Left ventricle myocardium inferior (tissue), 1 donor: ENCODE data around the gene ANK2. TPM values are rescaled to one million over a fixed set of nuclear protein-coding genes. Genes with fewer than 3 reads are reported as not detected.
A peak's percentile ranks its signal among the peaks of the same experiment; 100 is the strongest.

Experiments used
- DNase-seq: peaks from one replicate; pipeline ENCODE4 v3.0.0-alpha.2; 2020
- H3K27ac ChIP-seq: fragments of 200-600 bp; replicated peaks from 2 replicates; pipeline ENCODE4 v1.8.0; 2021
- H3K27me3 ChIP-seq: fragments of 200-600 bp; 2 replicates; pipeline ENCODE4 v1.8.0; 2021; ENCODE audit warnings: low read depth
- H3K36me3 ChIP-seq: fragments of 200-600 bp; 2 replicates; pipeline ENCODE4 v1.8.0; 2021
- H3K4me1 ChIP-seq: fragments of 200-600 bp; 2 replicates; pipeline ENCODE4 v1.8.0; 2021
- H3K4me3 ChIP-seq: fragments of 200-600 bp; 2 replicates; pipeline ENCODE4 v1.8.0; 2021; ENCODE audit warnings: mild to moderate bottlenecking, moderate library complexity
- H3K9me3 ChIP-seq: fragments of 200-600 bp; replicated peaks from 2 replicates; pipeline ENCODE4 v1.8.0; 2021
- intact Hi-C: fragments of 100-400 bp; cut with micrococcal nuclease; formaldehyde crosslinking; loops from one replicate; pipeline ENCODE4 v1.11.0; 2022
- total RNA-seq: library from RNA; stranded (reverse); fragmentation: NEBNext Ultra II Directional; extraction: Animal tissue kit (Norgen Biotek cat#: 25700); gene quantifications from one replicate; pipeline ENCODE4 v1.2.1, GENCODE V29; 2021
- TF ChIP-seq, protein P1 (sequence below): fragments of 200-600 bp; IDR thresholded peaks from 2 replicates; pipeline ENCODE4 v1.8.0; 2021; ENCODE audit warnings: antibody characterized with exemption, mild to moderate bottlenecking, borderline replicate concordance
- donor health status: DM: no; HTN: yes; CAD: no; lungs with severe emphysema.

ANK2 gene
- total RNA-seq, 1 donor from 2014 or later, result 267 TPM

- Histone ChIP-seq H3K9me3 (no peaks in the 10 kb centered on the region), H3K27ac (no peak overlapping the region), H3K4me3 (no peak overlapping the region), H3K27me3 (no peaks in the 10 kb centered on the region), H3K36me3 (no peaks in the 10 kb centered on the region), H3K4me1 (peaks cover 11% of the 10 kb centered on the region)
- TF ChIP-seq, protein P1, sequence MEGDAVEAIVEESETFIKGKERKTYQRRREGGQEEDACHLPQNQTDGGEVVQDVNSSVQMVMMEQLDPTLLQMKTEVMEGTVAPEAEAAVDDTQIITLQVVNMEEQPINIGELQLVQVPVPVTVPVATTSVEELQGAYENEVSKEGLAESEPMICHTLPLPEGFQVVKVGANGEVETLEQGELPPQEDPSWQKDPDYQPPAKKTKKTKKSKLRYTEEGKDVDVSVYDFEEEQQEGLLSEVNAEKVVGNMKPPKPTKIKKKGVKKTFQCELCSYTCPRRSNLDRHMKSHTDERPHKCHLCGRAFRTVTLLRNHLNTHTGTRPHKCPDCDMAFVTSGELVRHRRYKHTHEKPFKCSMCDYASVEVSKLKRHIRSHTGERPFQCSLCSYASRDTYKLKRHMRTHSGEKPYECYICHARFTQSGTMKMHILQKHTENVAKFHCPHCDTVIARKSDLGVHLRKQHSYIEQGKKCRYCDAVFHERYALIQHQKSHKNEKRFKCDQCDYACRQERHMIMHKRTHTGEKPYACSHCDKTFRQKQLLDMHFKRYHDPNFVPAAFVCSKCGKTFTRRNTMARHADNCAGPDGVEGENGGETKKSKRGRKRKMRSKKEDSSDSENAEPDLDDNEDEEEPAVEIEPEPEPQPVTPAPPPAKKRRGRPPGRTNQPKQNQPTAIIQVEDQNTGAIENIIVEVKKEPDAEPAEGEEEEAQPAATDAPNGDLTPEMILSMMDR, result peak; percentile 57
- no peak for DNase-seq
- intact Hi-C loops, result no loop called here
These were observed 56.7 kb downstream of the ANK2 start for GRCh38 chr4:113106108-113106507.

DNA sequence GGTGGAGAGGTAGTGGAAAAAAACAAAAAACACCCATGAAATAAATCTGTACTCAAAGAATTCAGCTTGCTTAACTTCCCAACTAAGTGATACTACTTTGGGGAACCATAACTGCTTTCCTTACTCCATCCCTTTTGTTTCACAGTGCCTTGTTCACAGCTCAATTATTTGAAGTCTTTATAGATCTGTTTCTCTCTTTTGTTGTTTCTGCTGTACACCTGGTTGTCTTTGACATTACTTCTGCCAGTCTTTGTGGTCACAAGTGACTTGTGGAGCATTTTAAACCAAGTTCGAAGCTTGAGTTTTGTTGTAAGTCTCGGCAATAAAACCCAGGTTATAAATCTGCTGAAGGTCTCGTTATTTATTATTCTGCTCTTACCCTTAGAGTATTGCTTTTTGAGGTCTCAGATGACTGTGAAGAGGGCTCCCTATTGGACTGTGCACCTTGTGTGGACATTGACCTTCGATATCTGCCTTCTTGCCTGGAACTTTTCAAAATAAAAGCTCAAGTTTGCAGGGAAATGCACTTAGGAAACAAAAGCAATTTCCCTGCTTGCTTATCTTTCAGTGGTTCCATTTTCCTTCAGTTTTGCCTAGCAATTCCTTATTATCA is 59.8 kb downstream of the ANK2 start:
- TF ChIP-seq, protein P1, result no peak
- DNase-seq, result no peak
- Histone ChIP-seq H3K4me3 (no peak overlapping the region), H3K36me3 (no peaks in the 10 kb centered on the region), H3K27ac (no peak overlapping the region), H3K4me1 (peaks cover 21% of the 10 kb centered on the region), H3K9me3 (no peaks in the 10 kb centered on the region), H3K27me3 (no peaks in the 10 kb centered on the region)
- intact Hi-C loops, result no loop called here

DNA sequence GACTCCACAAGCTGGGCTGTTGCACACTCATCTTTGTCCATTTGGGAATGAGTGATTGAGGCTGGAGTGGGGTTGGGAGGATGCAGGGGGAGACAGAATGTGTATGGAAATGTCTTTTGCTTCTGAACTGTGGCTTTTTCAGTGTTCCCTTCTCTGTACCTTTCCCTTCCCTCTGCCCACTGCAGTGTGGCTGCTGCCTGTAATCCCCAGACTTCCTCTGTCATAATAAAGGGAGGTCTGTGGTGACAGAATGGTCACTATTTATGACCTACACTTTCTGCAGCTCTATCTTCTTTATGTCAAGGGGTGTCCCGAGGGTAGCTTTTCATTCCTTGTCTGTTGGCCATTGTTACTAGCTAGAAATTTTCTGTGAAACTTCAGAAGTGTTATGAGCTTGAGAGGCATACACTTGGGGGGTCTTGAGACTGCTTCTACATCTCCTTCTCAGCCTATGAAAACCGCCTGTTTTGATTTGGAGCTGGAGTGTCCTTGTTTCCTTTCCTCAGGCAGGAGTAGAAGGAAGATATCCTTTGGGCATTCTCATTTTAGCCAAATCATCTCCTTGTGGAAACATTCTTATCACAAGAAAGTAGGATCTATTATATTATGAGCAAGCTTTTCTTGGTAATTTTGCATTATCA is 63.0 kb downstream of the ANK2 start:
- intact Hi-C loops, result no loop called here
- Histone ChIP-seq H3K27me3 (no peaks in the 10 kb centered on the region), H3K9me3 (no peaks in the 10 kb centered on the region), H3K27ac (no peak overlapping the region), H3K36me3 (no peaks in the 10 kb centered on the region), H3K4me1 (peaks cover 35% of the 10 kb centered on the region), H3K4me3 (no peak overlapping the region)
- DNase-seq, result no peak
- TF ChIP-seq, protein P1, result no peak

- intact Hi-C loops, result no loop called here
- H3K4me3 ChIP-seq, result no peak overlapping the region
These were observed 63.7 kb downstream of the ANK2 start for GRCh38 chr4:113113151-113113550.

DNA sequence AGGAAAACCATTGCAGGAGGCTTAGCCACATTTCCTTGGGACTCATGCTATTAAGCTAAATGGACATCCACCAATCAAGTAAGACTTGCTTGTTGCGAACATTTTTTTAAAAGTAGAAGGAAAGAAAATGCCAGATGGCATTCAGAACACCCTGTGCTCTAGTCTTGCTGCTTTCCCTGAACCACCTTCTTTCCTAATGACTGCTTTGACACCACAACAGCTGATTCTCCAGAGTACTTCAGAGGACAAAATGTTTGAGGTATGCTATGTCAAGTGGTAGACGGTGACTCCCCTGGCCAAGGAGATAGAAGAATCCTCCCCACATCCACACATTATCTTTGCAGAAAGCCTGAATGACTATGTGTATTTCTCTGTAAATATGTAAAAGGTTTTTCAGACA is 65.4 kb downstream of the ANK2 start:
- intact Hi-C loops, result no loop called here
- no peaks in the 10 kb centered on the region for H3K9me3 ChIP-seq

More at GRCh38 chr4:113113151-113113550, 63.7 kb downstream of the ANK2 start:
- no peaks in the 10 kb centered on the region for H3K27me3 ChIP-seq
- no peaks in the 10 kb centered on the region for H3K9me3 ChIP-seq
- H3K27ac ChIP-seq, result no peak overlapping the region
- TF ChIP-seq, protein P1, result no peak
- H3K36me3 ChIP-seq, result no peaks in the 10 kb centered on the region
- H3K4me1 ChIP-seq, result peaks cover 35% of the 10 kb centered on the region
- DNase-seq, result no peak

More for the DNA sequence above, 65.4 kb downstream of the ANK2 start:
- H3K36me3 ChIP-seq, result no peaks in the 10 kb centered on the region
- H3K4me3 ChIP-seq, result no peak overlapping the region
- H3K4me1 ChIP-seq, result peaks cover 30% of the 10 kb centered on the region
- H3K27me3 ChIP-seq, result no peaks in the 10 kb centered on the region
- DNase-seq, result no peak
- H3K27ac ChIP-seq, result no peak overlapping the region
- TF ChIP-seq, protein P1, result no peak
